HG02571 (cell line): ENCODE results near the gene ABCC8.

Source experiments
- ATAC-seq: cut with Tn5 transposase; IDR thresholded peaks from one replicate; pipeline ENCODE4 v1.9.1; 2021; ENCODE audit warnings: mild to moderate bottlenecking, moderate library complexity; ENCODE audit not compliant: unreplicated experiment

Gene ABCC8

DNA sequence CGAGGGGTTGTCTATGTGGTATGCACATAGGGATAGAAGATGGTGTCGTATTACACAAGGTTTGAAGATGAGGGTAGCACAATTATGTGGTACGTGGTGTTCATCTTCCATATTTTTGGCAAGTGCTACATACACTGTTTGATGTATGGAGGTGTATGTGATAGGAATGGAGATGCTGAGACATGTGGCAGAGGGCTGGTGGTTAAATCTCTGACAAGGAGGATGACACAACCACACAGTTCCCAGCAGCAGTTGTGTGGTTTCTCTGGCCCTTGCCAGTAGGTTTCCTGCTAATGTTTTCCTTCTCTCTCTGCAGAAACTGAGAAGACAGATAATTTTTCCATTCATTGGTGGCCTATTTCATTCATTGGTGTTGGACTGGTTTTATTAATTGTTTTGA lies 108.1 kb downstream of the ABCC8 start:
- ATAC-seq, result no peak

DNA sequence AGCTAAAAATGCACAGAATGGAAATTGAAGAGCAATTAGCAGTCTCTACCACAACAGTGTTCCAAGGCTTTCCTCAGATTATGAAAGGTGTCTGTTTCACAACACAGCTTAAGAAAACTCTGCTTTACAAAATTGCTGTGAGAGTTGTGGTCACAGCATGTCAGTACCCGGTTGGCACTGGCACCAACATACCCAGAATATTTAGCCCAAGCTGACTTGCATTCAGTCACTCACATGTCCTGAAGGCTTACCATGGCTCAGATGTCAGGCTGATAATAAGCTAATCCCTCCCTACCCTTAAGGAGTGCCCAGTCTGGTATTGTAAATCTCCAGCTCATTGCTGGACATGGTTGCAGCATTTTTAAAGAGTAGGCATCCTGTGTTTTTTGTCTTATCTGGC lies 110.2 kb downstream of the ABCC8 start:
- ATAC-seq, result no peak

DNA sequence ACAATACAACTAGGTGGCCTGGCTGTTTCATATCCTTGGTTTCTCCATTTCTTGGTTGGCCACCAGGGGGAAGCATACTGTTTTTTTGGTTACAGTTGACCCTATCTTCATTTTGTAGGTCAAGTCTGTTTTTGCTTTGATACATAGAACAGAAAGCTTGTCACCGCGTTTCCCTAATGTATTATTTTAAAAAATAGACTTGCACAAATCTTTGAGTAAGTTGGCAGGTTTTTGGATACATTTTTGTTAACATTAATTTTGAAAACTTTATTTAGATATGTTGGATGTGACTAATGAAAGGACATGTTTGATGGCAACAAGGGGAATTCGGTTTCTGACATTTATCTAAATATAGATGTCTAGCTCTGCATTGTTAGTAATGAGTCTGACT lies 122.0 kb downstream of the ABCC8 start:
- no peak for ATAC-seq

DNA sequence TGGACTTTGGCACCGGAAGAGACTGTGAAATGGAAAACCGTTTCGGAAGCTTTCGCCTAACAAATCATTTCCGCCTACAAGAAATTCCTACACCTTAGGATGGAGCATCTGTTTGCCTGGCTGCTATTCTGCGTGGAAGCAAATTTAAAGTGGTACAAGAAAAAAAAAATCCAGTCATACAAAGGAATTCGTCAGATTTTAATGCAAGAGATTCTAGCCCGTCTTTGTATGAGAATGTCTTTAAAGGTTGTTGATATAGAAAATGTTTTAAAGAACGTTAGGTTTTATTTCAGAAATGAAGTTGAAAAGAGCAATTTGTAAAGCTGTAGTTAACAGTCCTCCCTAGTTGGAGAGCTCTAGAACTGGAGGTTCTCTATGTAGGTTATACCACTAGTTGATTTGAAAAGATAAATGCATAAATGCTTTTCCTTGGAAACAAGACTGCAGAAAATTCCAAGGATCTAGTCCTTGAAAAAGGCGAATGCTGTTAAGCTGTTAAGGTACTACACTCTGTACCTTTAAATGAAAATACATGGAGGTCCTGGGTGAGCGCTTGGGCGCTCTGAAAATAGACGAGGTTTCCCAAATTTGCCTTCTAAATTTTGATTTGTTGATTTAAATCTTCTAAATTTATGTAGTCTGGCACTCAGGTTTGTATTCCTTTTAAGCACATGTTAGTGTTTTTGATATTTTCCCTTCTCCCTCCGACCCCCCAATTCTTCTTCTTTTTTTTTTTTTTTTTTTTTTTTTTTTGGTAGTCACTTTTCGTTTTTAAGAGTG lies 122.6 kb downstream of the ABCC8 start:
- no peak for ATAC-seq

DNA sequence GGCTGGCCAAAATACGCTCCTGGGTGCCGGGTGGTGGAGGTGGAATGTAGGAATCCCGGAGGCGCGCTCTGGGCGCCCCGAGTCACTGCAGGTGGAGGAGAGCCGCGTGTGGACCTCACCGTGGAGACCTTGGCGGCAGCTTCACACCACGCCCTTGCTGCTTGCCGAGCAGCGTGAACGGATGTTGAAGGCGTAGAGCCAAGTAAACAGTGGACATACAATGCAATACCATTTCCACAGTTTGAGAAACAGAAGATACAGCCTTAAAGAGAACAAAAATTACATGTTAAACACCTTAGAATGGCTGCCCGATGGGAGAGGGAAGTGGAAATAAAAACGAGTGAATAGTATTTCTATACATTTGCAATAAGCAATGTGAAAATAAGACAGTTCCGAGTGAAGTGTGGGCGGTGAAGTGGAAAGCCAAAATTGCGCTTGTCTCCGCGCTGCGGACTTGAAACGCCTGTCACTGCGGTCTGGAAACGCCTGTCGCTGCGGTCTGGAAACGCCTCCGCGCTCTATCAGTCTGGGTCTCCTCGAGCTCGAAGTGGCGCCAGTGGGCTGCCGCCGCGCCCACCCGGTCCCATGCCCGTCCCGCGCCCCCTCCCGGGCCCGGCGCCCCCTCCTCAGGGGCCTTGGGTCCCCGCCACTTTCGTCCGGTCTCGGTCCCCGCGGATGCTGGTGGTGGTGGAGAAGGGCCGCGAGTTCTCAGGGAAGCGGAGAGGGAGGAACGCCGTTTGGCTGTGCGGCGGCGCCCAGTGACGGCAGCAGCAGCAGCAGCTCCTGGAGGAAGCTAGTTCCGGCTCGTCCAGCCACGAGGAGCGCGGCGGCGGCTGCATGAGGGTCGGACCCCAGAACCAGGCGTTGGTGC lies 123.5 kb downstream of the ABCC8 start:
- ATAC-seq, result no peak

DNA sequence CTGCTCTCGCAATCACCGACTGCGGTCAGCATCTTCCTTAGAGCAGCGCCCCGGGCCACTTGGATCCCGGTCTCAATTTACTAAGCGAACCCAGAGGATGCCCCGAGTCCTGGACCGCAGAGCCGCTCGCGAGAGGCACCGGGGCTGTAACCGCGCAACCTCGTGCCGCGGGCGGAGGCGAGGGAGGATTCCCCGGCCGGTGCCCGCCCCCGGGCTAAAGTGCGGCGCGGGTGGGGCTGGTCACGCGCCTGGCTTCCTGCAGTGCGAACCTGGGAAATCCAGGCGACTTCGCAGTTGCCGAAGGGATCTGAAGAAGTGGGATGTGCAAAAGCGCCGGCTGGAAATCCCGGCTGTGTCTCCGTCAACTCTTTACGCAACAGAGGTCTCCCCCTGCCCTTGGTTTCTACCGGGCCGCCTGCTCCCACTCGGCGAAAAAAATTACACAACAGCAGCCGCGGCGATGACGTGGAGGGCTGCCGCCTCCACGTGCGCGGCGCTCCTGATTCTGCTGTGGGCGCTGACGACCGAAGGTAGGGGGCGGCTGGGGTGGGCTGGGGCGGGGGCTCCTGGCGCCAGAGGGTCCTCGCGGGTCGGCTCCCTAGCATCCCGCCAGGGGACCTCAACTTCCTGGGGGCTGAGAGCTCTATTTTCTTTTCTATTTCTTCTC lies 125.0 kb downstream of the ABCC8 start, which contains the start of gene NCR3LG1:
Gene NCR3LG1 (plus strand): TSS at position 291 of the 667 bp plus-strand sequence. CDS start 170 bp downstream, at position 461.
- peak; percentile 40 for ATAC-seq

DNA sequence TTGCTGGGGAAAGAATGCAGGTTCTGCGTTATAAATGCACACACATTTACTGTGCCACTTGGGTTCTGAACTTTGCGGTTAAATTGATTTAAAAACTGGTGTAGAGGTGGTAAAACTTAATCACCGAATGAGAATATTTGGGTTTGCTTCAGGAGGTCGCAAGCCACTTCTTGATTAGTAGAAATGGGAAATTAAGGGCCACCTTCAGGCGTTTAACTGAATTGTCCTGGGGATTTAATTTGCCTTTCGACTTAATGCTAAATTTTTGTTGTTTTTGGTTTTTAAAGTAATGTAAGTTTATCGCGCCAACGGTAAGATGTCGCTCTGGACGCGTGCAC lies 125.5 kb downstream of the ABCC8 start:
- no peak for ATAC-seq

DNA sequence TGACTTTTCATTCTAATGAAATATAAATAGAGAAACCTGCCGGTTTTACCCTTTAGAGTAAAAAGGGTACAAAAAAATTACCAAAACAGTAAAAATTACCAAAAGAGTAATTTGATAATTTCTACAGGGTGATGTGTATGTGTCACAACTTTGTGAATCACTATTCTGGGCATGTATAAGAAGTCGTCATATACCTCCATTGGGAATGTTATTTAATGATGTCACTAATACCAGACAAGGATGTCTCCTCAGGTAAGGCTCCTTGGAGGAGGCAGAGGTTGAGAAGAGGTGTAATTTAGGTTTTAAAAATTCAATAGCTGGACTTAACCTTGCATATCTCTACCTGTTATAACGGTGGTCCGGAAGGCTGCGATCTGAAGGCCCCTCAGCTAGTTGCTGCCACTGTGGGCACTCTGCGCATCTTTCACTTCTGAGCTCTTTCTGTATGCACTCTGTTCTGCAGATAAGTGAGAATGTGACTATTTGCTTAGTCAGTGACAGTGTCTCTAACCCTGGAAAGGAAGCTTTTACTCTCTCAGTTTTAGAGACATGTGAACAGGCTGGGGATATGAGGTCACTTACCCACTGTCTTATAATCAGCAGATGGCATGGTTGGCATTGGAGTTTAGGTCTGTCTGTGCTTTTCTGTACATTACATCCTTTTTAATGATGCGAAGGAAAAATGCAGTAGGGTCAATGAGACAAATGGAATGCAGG lies 126.0 kb downstream of the ABCC8 start:
- no peak for ATAC-seq

DNA sequence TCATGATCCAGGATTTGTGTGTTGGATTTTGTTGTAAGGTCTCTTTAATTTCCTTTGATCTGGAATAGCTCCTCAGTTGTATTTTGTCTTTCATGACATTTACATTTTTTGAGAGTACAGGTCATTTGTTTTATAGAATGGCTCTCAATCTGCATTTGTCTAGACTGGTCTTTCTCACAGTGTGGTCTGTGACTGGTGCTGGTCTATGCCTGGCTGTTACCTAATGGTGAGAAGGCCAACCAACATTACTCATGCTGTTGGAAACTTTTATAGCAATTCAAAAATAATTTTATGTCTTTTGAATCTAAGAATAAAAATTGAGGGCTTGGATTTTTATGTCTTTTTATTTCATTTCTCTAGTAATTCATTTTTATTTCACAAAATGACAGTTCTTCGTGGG lies 129.0 kb downstream of the ABCC8 start:
- ATAC-seq, result no peak

DNA sequence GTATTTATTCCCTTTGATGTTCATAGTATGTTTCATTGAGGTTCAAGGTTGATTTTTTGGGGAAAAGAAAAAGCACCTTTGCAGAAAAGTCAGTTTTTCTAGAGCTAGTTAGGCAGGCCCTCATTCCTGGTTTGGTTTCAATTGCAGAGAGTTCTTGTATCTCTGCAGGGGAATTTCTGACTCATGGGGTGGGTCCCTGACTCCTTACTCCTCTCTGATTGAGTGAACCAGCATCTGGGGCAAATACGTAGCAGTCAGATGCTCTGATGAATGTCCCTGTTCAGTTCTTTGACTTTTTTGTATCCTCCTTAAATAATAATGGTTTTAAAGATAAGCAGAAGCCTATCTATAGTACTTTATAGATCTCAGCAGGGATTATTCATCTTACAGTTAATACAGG lies 132.7 kb downstream of the ABCC8 start:
- no peak for ATAC-seq

DNA sequence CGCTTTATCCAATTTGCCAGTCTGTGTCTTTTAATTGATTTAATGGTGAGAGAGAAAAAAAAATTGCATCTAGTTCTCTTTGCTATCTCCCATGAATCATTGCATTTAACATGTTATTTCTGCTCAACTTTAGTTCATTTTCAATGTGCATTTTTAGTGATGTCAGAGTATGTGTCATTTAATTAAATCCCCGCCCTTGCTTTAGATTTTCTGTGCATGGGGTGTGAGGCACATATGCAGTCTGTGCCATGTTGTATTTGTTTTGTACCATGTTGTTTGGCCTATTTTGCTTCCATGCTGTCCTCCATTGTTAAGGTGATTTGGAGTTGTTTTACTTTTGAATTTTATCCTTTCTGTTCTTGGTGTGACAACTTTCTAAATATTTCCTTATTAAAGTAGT lies 133.4 kb downstream of the ABCC8 start:
- no peak for ATAC-seq
